GM12801 (cell line): Measurements from ENCODE around the gene ECE1.

Experiments used
- CTCF ChIP-seq: IDR thresholded peaks from one replicate; pipeline ENCODE4 v1.5.1; 2011; ENCODE audit warnings: control low read depth; ENCODE audit not compliant: insufficient read length; ENCODE audit errors: extremely low read depth

The ECE1 gene

GRCh38 chr1:21335750-21336224, 45.5 kb upstream of the ECE1 start:
- TF ChIP-seq CTCF = no peak

- no peak for TF ChIP-seq CTCF
These were observed 44.9 kb upstream of the ECE1 start for GRCh38 chr1:21335088-21335691.

GRCh38 chr1:21334214-21335087, 44.2 kb upstream of the ECE1 start:
- no peak for TF ChIP-seq CTCF

GRCh38 chr1:21333824-21334213, 43.6 kb upstream of the ECE1 start:
- TF ChIP-seq CTCF = no peak

GRCh38 chr1:21332554-21333311, 42.5 kb upstream of the ECE1 start:
- TF ChIP-seq CTCF = no peak

GRCh38 chr1:21331752-21332478, 41.7 kb upstream of the ECE1 start:
- no peak for TF ChIP-seq CTCF
